Caco-2 (cell line): ENCODE results near the gene OSR1. TPM values are rescaled to one million over a fixed set of nuclear protein-coding genes. Genes with fewer than 3 reads are reported as not detected.

Experiments
- BruUV-seq: library from RNA; stranded (reverse); fragments of 400-500 nt; replicated peaks from 2 replicates; lab custom pipeline; 2021; lab: Mats Ljungman, UMichigan
- CTCF ChIA-PET: fragments of 300-600 bp; sonication (Branson Sonifier 250); formaldehyde crosslinking; loops from one replicate; lab custom pipeline; 2022; ENCODE audit warnings: antibody characterized with exemption; lab: Charles Lee
- POLR2A ChIA-PET: fragments of 300-600 bp; sonication (Branson Sonifier 250); formaldehyde crosslinking; loops from one replicate; lab custom pipeline; 2022; ENCODE audit warnings: antibody characterized with exemption; lab: Charles Lee
- DNase-seq, 2 experiments: peaks; one replicate each; pipeline versions ENCODE4 v3.0.0 to v3.0.0-alpha.2; 2020 to 2022
- H3K27me3 ChIP-seq: replicated peaks from 2 replicates; pipeline ENCODE4 v1.6.0; 2011; ENCODE audit warnings: low read length; ENCODE audit not compliant: control insufficient read depth, insufficient read depth
- H3K36me3 ChIP-seq: 2 replicates; pipeline ENCODE4 v1.5.1; 2011; ENCODE audit warnings: low read length; ENCODE audit not compliant: control insufficient read depth, insufficient read depth
- H3K4me1 ChIP-seq: fragments of 250-450 bp; sonication (Bioruptor Pico); 2 replicates; pipeline ENCODE4 v1.5.1; 2020; ENCODE audit warnings: mild to moderate bottlenecking
- H3K4me3 ChIP-seq: 2 replicates; pipeline ENCODE4 v1.5.1; 2011; ENCODE audit warnings: low read depth, mild to moderate bottlenecking, control low read depth, low read length
- H3K9me3 ChIP-seq: fragments of 250-450 bp; sonication (Bioruptor Pico); 2 replicates; pipeline ENCODE4 v1.5.1; 2020; ENCODE audit warnings: mild to moderate bottlenecking, moderate library complexity
- H3K27ac Mint-ChIP-seq: one replicate; pipeline ENCODE4 v1.8.0; 2022; ENCODE audit warnings: mixed read lengths; ENCODE audit not compliant: unreplicated experiment
- H3K27me3 Mint-ChIP-seq: one replicate; pipeline ENCODE4 v1.8.0; 2022; ENCODE audit warnings: mixed read lengths; ENCODE audit not compliant: insufficient read depth, unreplicated experiment
- H3K36me3 Mint-ChIP-seq: one replicate; pipeline ENCODE4 v1.8.0; 2022; ENCODE audit warnings: mild to moderate bottlenecking, mixed read lengths; ENCODE audit not compliant: insufficient read depth, unreplicated experiment
- H3K4me1 Mint-ChIP-seq: one replicate; pipeline ENCODE4 v1.8.0; 2022; ENCODE audit warnings: low read depth, mixed read lengths; ENCODE audit not compliant: unreplicated experiment
- H3K4me3 Mint-ChIP-seq: one replicate; pipeline ENCODE4 v1.8.0; 2022; ENCODE audit warnings: mild to moderate bottlenecking, moderate library complexity, mixed read lengths; ENCODE audit not compliant: unreplicated experiment
- H3K9me3 Mint-ChIP-seq: one replicate; pipeline ENCODE4 v1.8.0; 2022; ENCODE audit warnings: mixed read lengths; ENCODE audit not compliant: unreplicated experiment
- CTCF ChIP-seq, 2 experiments: fragments of 200-600 bp in 1 of 2; IDR thresholded peaks; 1 replicate in 1 of 2; 2 replicates in 1 of 2; pipeline versions ENCODE4 v1.5.1 to v1.8.0; 2011 to 2022; ENCODE audit warnings: antibody characterized with exemption in 1 of 2, control low read depth in 1 of 2, inconsistent platforms in 1 of 2, low read depth in 1 of 2, low read length in 1 of 2, mild to moderate bottlenecking in 1 of 2, moderate library complexity in 1 of 2; ENCODE audit not compliant: insufficient read depth in 1 of 2, severe bottlenecking in 1 of 2, unreplicated experiment in 1 of 2
- intact Hi-C: fragments of 100-400 bp; cut with micrococcal nuclease; formaldehyde crosslinking; loops from one replicate; pipeline ENCODE4 v1.10.0; 2022; ENCODE audit not compliant: unreplicated experiment
- total RNA-seq: library from RNA; stranded (reverse); gene quantifications from 2 replicates; pipeline ENCODE4 v1.2.3, GENCODE V29; 2022

OSR1 gene
- total RNA-seq, 1 experiment from 2014 or later: 3.2 TPM

DNA sequence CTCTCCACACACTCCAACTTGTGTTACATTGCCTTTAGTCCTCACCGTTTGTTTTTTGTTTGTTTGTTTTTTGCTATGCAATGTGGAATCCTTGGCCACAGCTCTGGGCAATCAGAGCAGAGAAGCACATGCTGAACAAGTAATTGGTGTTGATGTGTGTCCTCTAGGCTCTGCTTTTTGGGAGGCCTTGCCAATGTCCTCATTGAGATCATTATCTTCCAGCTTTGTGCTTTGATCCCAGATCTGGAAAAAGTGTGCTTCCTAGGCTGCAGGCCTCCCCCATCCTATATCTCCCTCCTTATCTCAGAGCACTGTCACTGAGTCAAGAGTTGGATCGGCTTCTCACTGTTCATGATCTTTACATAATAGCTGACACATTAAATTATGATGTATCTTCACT, 25.9 kb downstream of the OSR1 start:
- TF ChIP-seq CTCF (IDR thresholded peaks at IDR 0.05; ENCODE audit: insufficient read depth in 1 of 2, low read depth in 1 of 2, low read length in 1 of 2, severe bottlenecking in 1 of 2, unreplicated experiment in 1 of 2): no peak
- no peak overlapping the region for H3K27ac Mint-ChIP-seq
- intact Hi-C loops: no loop called here
- Histone ChIP-seq H3K4me1 (no peaks in the 10 kb centered on the region), H3K36me3 (no peaks in the 10 kb centered on the region), H3K4me3 (no peak overlapping the region), H3K9me3 (no peaks in the 10 kb centered on the region), H3K27me3 (no peaks in the 10 kb centered on the region)
- no peaks in the 10 kb centered on the region for H3K9me3 Mint-ChIP-seq
- H3K27me3 Mint-ChIP-seq: peaks cover 3% of the 10 kb centered on the region
- ChIA-PET CTCF (no interaction called here), POLR2A (no interaction called here)
- no peak overlapping the region for H3K4me3 Mint-ChIP-seq
- no peak for DNase-seq
- no TSS peak for BruUV-seq
- H3K36me3 Mint-ChIP-seq: no peaks in the 10 kb centered on the region
- no peaks in the 10 kb centered on the region for H3K4me1 Mint-ChIP-seq

DNA sequence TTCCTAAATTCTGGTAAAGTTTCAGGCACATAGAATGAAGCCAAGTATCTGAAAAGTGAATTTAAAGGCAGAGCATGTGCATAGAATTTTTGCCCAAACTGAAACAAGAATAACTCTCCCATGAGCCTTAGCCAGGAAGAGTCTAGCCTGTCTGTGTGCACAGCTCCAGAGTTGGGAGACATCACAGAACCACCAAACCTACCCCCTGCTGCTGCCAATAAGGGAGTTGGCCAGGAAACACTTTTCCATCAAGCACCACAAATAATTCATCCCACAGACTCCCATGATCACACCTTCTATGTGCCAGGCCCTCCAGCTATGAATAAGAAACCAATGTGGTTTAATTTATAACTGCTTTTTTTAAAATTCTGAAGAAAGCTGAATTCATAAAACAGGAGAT, 27.0 kb downstream of the OSR1 start:
- Mint-ChIP-seq H3K27me3 (peaks cover 3% of the 10 kb centered on the region), H3K9me3 (no peaks in the 10 kb centered on the region), H3K4me3 (no peak overlapping the region), H3K27ac (no peak overlapping the region), H3K4me1 (no peaks in the 10 kb centered on the region), H3K36me3 (no peaks in the 10 kb centered on the region)
- intact Hi-C loops: no loop called here
- Histone ChIP-seq H3K4me3 (no peak overlapping the region), H3K9me3 (no peaks in the 10 kb centered on the region), H3K27me3 (no peaks in the 10 kb centered on the region), H3K4me1 (no peaks in the 10 kb centered on the region), H3K36me3 (no peaks in the 10 kb centered on the region)
- CTCF ChIA-PET: no interaction called here
- no peak for DNase-seq
- BruUV-seq: no TSS peak
- POLR2A ChIA-PET: no interaction called here
- TF ChIP-seq CTCF (IDR thresholded peaks at IDR 0.05; ENCODE audit: insufficient read depth in 1 of 2, low read depth in 1 of 2, low read length in 1 of 2, severe bottlenecking in 1 of 2, unreplicated experiment in 1 of 2): no peak

GRCh38 chr2:19330436-19330835, 28.0 kb downstream of the OSR1 start:
- no peak for DNase-seq

More at GRCh38 chr2:19330436-19330835, 28.0 kb downstream of the OSR1 start:
- no peak overlapping the region for H3K27ac Mint-ChIP-seq
- intact Hi-C loops: no loop called here
- ChIA-PET CTCF (no interaction called here), POLR2A (no interaction called here)
- Histone ChIP-seq H3K4me3 (no peak overlapping the region), H3K36me3 (no peaks in the 10 kb centered on the region), H3K27me3 (no peaks in the 10 kb centered on the region), H3K4me1 (no peaks in the 10 kb centered on the region), H3K9me3 (no peaks in the 10 kb centered on the region)
- BruUV-seq: no TSS peak
- H3K4me3 Mint-ChIP-seq: no peak overlapping the region
- peaks cover 3% of the 10 kb centered on the region for H3K27me3 Mint-ChIP-seq
- TF ChIP-seq CTCF (IDR thresholded peaks at IDR 0.05; ENCODE audit: insufficient read depth in 1 of 2, low read depth in 1 of 2, low read length in 1 of 2, severe bottlenecking in 1 of 2, unreplicated experiment in 1 of 2): no peak
- no peaks in the 10 kb centered on the region for H3K36me3 Mint-ChIP-seq
- H3K9me3 Mint-ChIP-seq: no peaks in the 10 kb centered on the region
- H3K4me1 Mint-ChIP-seq: no peaks in the 10 kb centered on the region
